RWPE1 (cell line): ENCODE results near the gene ZNF814.
"Not testable (repeated sequence)": the region's sequence is repeated elsewhere in the genome, so short reads cannot be mapped to it uniquely, and the experiment has no call there.

Source experiments
- CTCF ChIA-PET: fragments of 350-600 bp; sonication (Branson Sonifier 250); formaldehyde crosslinking; extraction: SDS; loops from one replicate; lab custom pipeline; 2021; lab: Yijun Ruan, JAX
- POLR2A ChIA-PET: fragments of 400-600 bp; formaldehyde crosslinking; extraction: SDS; loops from one replicate; lab custom pipeline; 2020; ENCODE audit warnings: antibody characterized with exemption; ENCODE audit not compliant: low non-redundant PET; lab: Yijun Ruan, JAX
- DNase-seq: peaks from one replicate; pipeline ENCODE4 v3.0.0; 2012; ENCODE audit warnings: low spot score
- H3K27ac ChIP-seq: fragments of 450-650 bp; 2 replicates; pipeline ENCODE4 v1.5.1; 2017
- CTCF ChIP-seq: fragments of 450-650 bp; conservative IDR thresholded peaks from 2 replicates; pipeline ENCODE4 v1.5.1; 2017; ENCODE audit warnings: low read depth, mild to moderate bottlenecking

ZNF814 gene

GRCh38 chr19:57886046-57886445, 2.8 kb downstream of the ZNF814 start:
- POLR2A ChIA-PET = no interaction called here
- no peak overlapping the region for H3K27ac ChIP-seq
- CTCF ChIA-PET = no interaction called here
- TF ChIP-seq CTCF = no peak
- DNase-seq = no peak

GRCh38 chr19:57873883-57874799, 14.7 kb downstream of the ZNF814 start:
- H3K27ac ChIP-seq, DNase-seq, CTCF ChIA-PET, POLR2A ChIA-PET: not testable (repeated sequence)

- no peak overlapping the region for H3K27ac ChIP-seq
- POLR2A ChIA-PET = no interaction called here
- no peak for DNase-seq
- TF ChIP-seq CTCF = no peak
- CTCF ChIA-PET = interaction anchor here (0.6 kb wide), 1 partner anchor 402 kb away, joined by 7 read pairs; no protein-coding TSS in a partner anchor
These were observed 16.4 kb downstream of the ZNF814 start for GRCh38 chr19:57872450-57872849.

- CTCF ChIA-PET = interaction anchor here (0.6 kb wide), 1 partner anchor 13 kb away, joined by 5 read pairs; no protein-coding TSS in a partner anchor
- TF ChIP-seq CTCF = no peak
- POLR2A ChIA-PET = no interaction called here
- no peak for DNase-seq
- no peak overlapping the region for H3K27ac ChIP-seq
These were observed 18.6 kb downstream of the ZNF814 start for GRCh38 chr19:57870225-57870624.

- POLR2A ChIA-PET, H3K27ac ChIP-seq, CTCF ChIA-PET, DNase-seq: not testable (repeated sequence)
These were observed 19.2 kb downstream of the ZNF814 start for GRCh38 chr19:57869655-57870054.

- no peak for DNase-seq
- ChIA-PET CTCF (interaction anchor here (0.6 kb wide), 1 partner anchor 12 kb away, joined by 5 read pairs; no protein-coding TSS in a partner anchor), POLR2A (interaction anchor here (0.6 kb wide), 1 partner anchor 318 kb away, joined by 3 read pairs; no protein-coding TSS in a partner anchor)
- H3K27ac ChIP-seq = no peak overlapping the region
- TF ChIP-seq CTCF = no peak
These were observed 20.9 kb downstream of the ZNF814 start for GRCh38 chr19:57867868-57868492.

GRCh38 chr19:57862351-57862750, 26.5 kb downstream of the ZNF814 start:
- POLR2A ChIA-PET, H3K27ac ChIP-seq, DNase-seq, CTCF ChIA-PET: not testable (repeated sequence)

- DNase-seq, CTCF ChIA-PET, POLR2A ChIA-PET, H3K27ac ChIP-seq: not testable (repeated sequence)
These were observed 34.7 kb downstream of the ZNF814 start for GRCh38 chr19:57854117-57854516.

GRCh38 chr19:57851812-57852603, 36.8 kb downstream of the ZNF814 start:
- POLR2A ChIA-PET, H3K27ac ChIP-seq, DNase-seq, CTCF ChIA-PET: not testable (repeated sequence)
